ENCODE data around the gene SNN.

The SNN gene

DNA sequence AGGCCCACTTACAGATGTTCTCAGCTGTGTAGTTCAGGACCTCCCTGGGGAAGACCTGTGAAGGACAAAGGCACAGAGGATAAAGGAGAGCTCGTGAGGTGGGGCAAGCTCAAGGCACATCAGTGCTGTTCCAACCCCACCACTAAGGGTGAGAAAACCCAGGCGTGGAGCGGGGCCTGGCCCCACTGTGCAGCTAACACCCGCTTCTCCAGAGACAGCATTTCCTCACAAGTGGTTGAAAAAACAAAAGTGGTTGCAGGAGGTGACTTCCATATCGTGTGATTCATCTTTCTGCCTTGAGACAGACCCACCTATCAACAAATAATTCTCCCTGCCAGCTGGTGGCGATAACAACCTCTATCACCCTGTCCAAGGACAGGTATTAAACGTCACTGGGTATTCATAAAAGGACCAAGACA is 30.0 kb downstream of the SNN start:
- TF ChIP-seq GABPA (IDR thresholded peaks at IDR 0.05; ENCODE audit: low read depth) (no peak), SPI1 (IDR thresholded peaks at IDR 0.05; ENCODE audit: borderline replicate concordance, low read depth) (no peak), POLR2AphosphoS5 (IDR thresholded peaks at IDR 0.05; ENCODE audit: low read depth) (no peak), REST (IDR thresholded peaks at IDR 0.05; ENCODE audit: insufficient replicate concordance, low read depth) (no peak)
- TF ChIP-seq, protein P1, sequence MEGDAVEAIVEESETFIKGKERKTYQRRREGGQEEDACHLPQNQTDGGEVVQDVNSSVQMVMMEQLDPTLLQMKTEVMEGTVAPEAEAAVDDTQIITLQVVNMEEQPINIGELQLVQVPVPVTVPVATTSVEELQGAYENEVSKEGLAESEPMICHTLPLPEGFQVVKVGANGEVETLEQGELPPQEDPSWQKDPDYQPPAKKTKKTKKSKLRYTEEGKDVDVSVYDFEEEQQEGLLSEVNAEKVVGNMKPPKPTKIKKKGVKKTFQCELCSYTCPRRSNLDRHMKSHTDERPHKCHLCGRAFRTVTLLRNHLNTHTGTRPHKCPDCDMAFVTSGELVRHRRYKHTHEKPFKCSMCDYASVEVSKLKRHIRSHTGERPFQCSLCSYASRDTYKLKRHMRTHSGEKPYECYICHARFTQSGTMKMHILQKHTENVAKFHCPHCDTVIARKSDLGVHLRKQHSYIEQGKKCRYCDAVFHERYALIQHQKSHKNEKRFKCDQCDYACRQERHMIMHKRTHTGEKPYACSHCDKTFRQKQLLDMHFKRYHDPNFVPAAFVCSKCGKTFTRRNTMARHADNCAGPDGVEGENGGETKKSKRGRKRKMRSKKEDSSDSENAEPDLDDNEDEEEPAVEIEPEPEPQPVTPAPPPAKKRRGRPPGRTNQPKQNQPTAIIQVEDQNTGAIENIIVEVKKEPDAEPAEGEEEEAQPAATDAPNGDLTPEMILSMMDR (IDR thresholded peaks at IDR 0.05; ENCODE audit: insufficient read depth, low read length) = no peak
- H3K27me3 ChIP-seq (ENCODE audit: insufficient read depth, poor library complexity, severe bottlenecking) = no peaks in the 10 kb centered on the region
- no peak for DNase-seq (ENCODE audit: low read depth in 1 of 2, low spot score in 1 of 2)
- H3K27ac ChIP-seq (replicated peaks) = no peak overlapping the region
- H3K4me3 ChIP-seq (replicated peaks; ENCODE audit: insufficient read depth, low read length) = no peak overlapping the region

DNA sequence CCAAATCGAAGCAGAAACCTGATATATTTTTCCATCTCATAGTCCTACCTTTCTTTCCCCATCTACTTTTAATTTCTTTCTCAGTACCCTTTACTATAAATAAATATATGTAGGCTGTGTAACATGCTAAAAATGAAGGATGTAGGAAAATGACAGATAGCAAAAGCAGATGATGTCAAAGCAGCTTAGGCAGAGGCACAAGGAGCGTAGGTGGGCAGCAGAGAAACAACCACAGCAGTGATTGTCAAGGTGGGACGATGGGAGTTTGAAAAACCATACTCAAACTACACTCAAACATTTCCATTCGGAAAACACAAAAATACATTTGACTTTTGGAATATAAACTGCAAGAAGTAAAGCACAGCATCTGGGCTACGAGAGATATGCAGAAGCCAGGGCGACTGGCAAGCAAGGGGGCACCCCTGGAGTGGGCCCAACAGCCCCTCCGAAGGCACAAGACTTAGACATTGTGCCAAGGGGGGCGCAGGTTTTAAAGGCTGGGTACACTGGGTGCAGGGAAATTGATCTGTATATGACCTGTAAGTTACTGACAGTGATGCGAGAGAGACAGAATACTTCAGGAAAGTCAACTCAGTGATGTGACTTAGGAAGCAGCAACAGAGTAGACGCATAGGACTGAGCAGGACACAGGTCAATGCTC is 31.1 kb downstream of the SNN start:
- TF ChIP-seq, protein P1 (IDR thresholded peaks at IDR 0.05; ENCODE audit: insufficient read depth, low read length) = no peak
- TF ChIP-seq SPI1 (IDR thresholded peaks at IDR 0.05; ENCODE audit: borderline replicate concordance, low read depth) = no peak
- no peak for TF ChIP-seq REST (IDR thresholded peaks at IDR 0.05; ENCODE audit: insufficient replicate concordance, low read depth)
- TF ChIP-seq GABPA (IDR thresholded peaks at IDR 0.05; ENCODE audit: low read depth) = no peak
- TF ChIP-seq POLR2AphosphoS5 (IDR thresholded peaks at IDR 0.05; ENCODE audit: low read depth) = no peak
- no peak overlapping the region for H3K27ac ChIP-seq (replicated peaks)
- H3K4me3 ChIP-seq (replicated peaks; ENCODE audit: insufficient read depth, low read length) = no peak overlapping the region
- no peak for DNase-seq (ENCODE audit: low read depth in 1 of 2, low spot score in 1 of 2)
- H3K27me3 ChIP-seq (ENCODE audit: insufficient read depth, poor library complexity, severe bottlenecking) = no peaks in the 10 kb centered on the region

DNA sequence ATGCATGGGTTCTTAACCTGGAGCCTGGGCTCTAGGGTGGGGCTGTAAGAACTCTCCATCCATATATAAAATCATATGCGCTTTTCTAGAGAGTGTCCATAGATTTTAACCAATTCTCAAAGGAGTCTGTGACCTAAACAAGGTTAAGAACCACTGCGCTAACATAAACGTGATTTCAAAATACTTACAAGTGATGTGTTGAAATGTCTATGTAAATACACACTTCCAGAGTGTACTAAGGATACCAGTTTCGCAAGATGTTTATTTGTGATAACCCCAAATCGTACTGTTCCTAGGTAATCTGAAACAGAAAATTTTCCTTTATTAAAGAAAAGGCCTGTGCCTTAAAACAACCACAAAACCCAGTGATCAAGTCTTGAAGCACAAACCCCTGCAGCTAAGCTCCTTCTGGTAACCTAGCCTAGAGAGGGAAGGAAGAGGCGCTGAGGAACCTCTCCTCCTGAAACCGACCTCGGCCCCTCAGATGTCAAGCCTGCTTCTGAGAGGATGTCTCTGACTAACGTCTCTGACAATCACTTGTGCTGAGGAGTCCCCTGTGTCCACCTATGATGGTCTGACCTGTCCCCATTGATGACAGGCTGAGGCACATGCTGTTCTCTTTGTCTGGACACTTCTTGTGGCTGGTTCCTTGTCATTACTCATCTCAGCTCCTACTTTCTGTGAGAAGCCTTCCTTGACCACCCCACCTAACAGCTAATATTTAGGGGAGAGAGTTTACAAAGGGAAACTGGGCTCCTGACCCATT is 32.2 kb downstream of the SNN start:
- DNase-seq (ENCODE audit: low read depth in 1 of 2, low spot score in 1 of 2) = peak; percentile 35 to 65
- H3K27me3 ChIP-seq (ENCODE audit: insufficient read depth, poor library complexity, severe bottlenecking) = no peaks in the 10 kb centered on the region
- no peak overlapping the region for H3K4me3 ChIP-seq (replicated peaks; ENCODE audit: insufficient read depth, low read length)
- no peak for TF ChIP-seq POLR2AphosphoS5 (IDR thresholded peaks at IDR 0.05; ENCODE audit: low read depth)
- TF ChIP-seq GABPA (IDR thresholded peaks at IDR 0.05; ENCODE audit: low read depth) = no peak
- TF ChIP-seq REST (IDR thresholded peaks at IDR 0.05; ENCODE audit: insufficient replicate concordance, low read depth) = no peak
- TF ChIP-seq SPI1 (IDR thresholded peaks at IDR 0.05; ENCODE audit: borderline replicate concordance, low read depth) = no peak
- TF ChIP-seq, protein P1 (IDR thresholded peaks at IDR 0.05; ENCODE audit: insufficient read depth, low read length) = no peak
- H3K27ac ChIP-seq (replicated peaks) = peak overlapping the region; percentile 6; the same call in 1 of the 2 replicates
